Measurements from ENCODE around the gene STXBP6.

- no peak for TF ChIP-seq CTCF (IDR thresholded peaks at IDR 0.05; ENCODE audit: low read depth, low read length)
- no peak for TF ChIP-seq EZH2phosphoT487 (IDR thresholded peaks at IDR 0.05; ENCODE audit: low read depth)
These were observed 240.8 kb downstream of the STXBP6 start for GRCh38 chr14:24809135-24809534.
